Measurements from ENCODE around the gene XIAP.
A peak's percentile ranks its signal among the peaks of the same experiment; 100 is the strongest.
"Not testable (repeated sequence)": the region's sequence is repeated elsewhere in the genome, so short reads cannot be mapped to it uniquely, and the experiment has no call there.

Gene XIAP

GRCh38 chrX:123924186-123924585 is 64.3 kb downstream of the XIAP start:
- no peak overlapping the region for H3K4me3 ChIP-seq (ENCODE audit: low read depth, low read length)
- ChIA-PET POLR2A (no interaction called here), CTCF (no interaction called here)
- DNase-seq (ENCODE audit: low read depth, low spot score): no peak
- no peak for TF ChIP-seq CTCF (IDR thresholded peaks at IDR 0.05; ENCODE audit: insufficient read depth, low read length, missing control alignments)

GRCh38 chrX:123927845-123928244 is 68.0 kb downstream of the XIAP start:
- DNase-seq (ENCODE audit: low read depth, low spot score): no peak

GRCh38 chrX:123932055-123932454 is 72.2 kb downstream of the XIAP start:
- POLR2A ChIA-PET; H3K4me3 ChIP-seq (ENCODE audit: low read depth, low read length); DNase-seq (ENCODE audit: low read depth, low spot score): not testable (repeated sequence)
- CTCF ChIA-PET: interaction anchor here (1.2 kb wide), 1 partner anchor 51 kb away, joined by 3 read pairs; no protein-coding TSS in a partner anchor

More at GRCh38 chrX:123927845-123928244, 68.0 kb downstream of the XIAP start:
- H3K4me3 ChIP-seq (ENCODE audit: low read depth, low read length): no peak overlapping the region
- no peak for TF ChIP-seq CTCF (IDR thresholded peaks at IDR 0.05; ENCODE audit: insufficient read depth, low read length, missing control alignments)
- CTCF ChIA-PET: no interaction called here
- POLR2A ChIA-PET: no interaction called here

- ChIA-PET CTCF (no interaction called here), POLR2A (no interaction called here)
- H3K4me3 ChIP-seq (ENCODE audit: low read depth, low read length): no peak overlapping the region
- DNase-seq (ENCODE audit: low read depth, low spot score): no peak
- no peak for TF ChIP-seq CTCF (IDR thresholded peaks at IDR 0.05; ENCODE audit: insufficient read depth, low read length, missing control alignments)
Observed at GRCh38 chrX:123943074-123943473, 83.2 kb downstream of the XIAP start.

- CTCF ChIA-PET: no interaction called here
- no peak overlapping the region for H3K4me3 ChIP-seq (ENCODE audit: low read depth, low read length)
- POLR2A ChIA-PET: no interaction called here
- no peak for TF ChIP-seq CTCF (IDR thresholded peaks at IDR 0.05; ENCODE audit: insufficient read depth, low read length, missing control alignments)
- no peak for DNase-seq (ENCODE audit: low read depth, low spot score)
Observed at GRCh38 chrX:123943488-123943887, 83.6 kb downstream of the XIAP start.

- ChIA-PET CTCF (interaction anchor here (1.2 kb wide), 1 partner anchor 8 kb away, joined by 3 read pairs; no protein-coding TSS in a partner anchor), POLR2A (no interaction called here)
- DNase-seq (ENCODE audit: low read depth, low spot score): no peak
- no peak overlapping the region for H3K4me3 ChIP-seq (ENCODE audit: low read depth, low read length)
- no peak for TF ChIP-seq CTCF (IDR thresholded peaks at IDR 0.05; ENCODE audit: insufficient read depth, low read length, missing control alignments)
Observed at GRCh38 chrX:123949846-123950245, 90.0 kb downstream of the XIAP start.

GRCh38 chrX:123959281-123960063 is 99.6 kb downstream of the XIAP start:
- H3K4me3 ChIP-seq (ENCODE audit: low read depth, low read length): peak overlapping the region; percentile 63
- no peak for TF ChIP-seq CTCF (IDR thresholded peaks at IDR 0.05; ENCODE audit: insufficient read depth, low read length, missing control alignments)
- no peak for DNase-seq (ENCODE audit: low read depth, low spot score)
- ChIA-PET POLR2A (no interaction called here), CTCF (interaction anchor here (0.6 to 3.6 kb wide), 11 partner anchors 9 to 127 kb away, joined by 3 to 24 read pairs (median 5); no protein-coding TSS in a partner anchor)
